ACC112 (cell line): Measurements from ENCODE around the gene MED9.

ENCODE experiments used
- H2AFZ ChIP-seq: fragments of 200-600 bp; sonication (generic); one replicate; pipeline ENCODE4 v1.6.0; 2017; ENCODE audit warnings: antibody characterized with exemption, low read length; ENCODE audit not compliant: unreplicated experiment
- H3K27ac ChIP-seq: fragments of 200-600 bp; sonication (generic); 2 replicates; pipeline ENCODE4 v1.5.1; 2014; ENCODE audit warnings: low read depth, mild to moderate bottlenecking, antibody characterized with exemption, low read length, moderate library complexity
- H3K27me3 ChIP-seq: fragments of 200-600 bp; sonication (generic); 2 replicates; pipeline ENCODE4 v1.6.1; 2014; ENCODE audit warnings: mild to moderate bottlenecking, antibody characterized with exemption, low read length, moderate library complexity, mixed read lengths; ENCODE audit not compliant: insufficient read depth
- H3K36me3 ChIP-seq: fragments of 200-600 bp; sonication (generic); 2 replicates; pipeline ENCODE4 v1.6.1; 2016; ENCODE audit warnings: mild to moderate bottlenecking, antibody characterized with exemption, low read length, moderate library complexity, mixed read lengths; ENCODE audit not compliant: insufficient read depth
- H3K4me1 ChIP-seq: fragments of 200-600 bp; sonication (generic); one replicate; pipeline ENCODE4 v1.6.1; 2016; ENCODE audit warnings: low read length, mixed read lengths; ENCODE audit not compliant: insufficient read depth, unreplicated experiment, control insufficient read depth
- H3K4me3 ChIP-seq: fragments of 200-600 bp; sonication (generic); 2 replicates; pipeline ENCODE4 v1.5.1; 2014; ENCODE audit warnings: mild to moderate bottlenecking, low read depth, low read length
- H3K79me2 ChIP-seq: fragments of 200-600 bp; sonication (generic); one replicate; pipeline ENCODE4 v1.6.0; 2016; ENCODE audit warnings: low read length; ENCODE audit not compliant: control insufficient read depth, unreplicated experiment, insufficient read depth

The MED9 gene

DNA sequence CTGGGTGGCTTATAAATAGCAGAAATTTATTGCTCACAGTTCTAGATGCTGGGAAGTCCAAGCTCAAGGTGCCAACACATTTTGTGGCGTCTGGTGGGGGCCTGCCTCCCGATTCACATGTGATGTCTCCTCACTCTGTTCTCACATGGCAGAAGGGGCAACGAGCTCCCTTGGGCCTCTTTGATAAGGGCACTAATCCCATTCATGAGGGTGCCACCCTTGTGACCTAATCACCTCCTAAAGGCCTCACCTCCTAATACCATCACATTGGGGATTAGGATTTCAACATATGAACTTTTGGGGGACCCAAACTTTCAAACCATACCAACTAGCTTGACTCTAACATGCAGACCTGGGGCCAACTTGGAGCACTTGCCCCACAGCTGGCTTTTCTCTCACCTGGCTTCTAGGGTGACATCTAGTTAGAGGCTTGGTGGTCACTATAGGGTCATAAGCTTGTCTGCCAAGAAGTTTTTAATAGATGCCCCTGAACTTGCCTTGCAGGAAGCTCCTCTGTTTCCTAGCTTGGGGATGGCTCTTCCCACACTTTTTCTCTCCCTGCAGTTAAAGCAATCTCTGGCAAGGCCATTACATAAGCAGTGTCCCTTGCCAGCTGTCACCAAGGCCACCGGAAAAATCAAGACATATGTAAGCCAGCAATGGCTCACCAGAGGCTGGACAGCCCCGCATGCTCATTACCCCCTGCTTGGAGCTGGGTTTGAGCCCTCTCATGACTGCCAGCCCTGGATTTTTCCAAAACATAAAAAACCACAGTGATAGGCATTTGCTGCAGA, 8.4 kb upstream of the MED9 start:
- no peak overlapping the region for H3K27ac ChIP-seq
- H3K27me3 ChIP-seq: peaks cover 24% of the 10 kb centered on the region
- no peaks in the 10 kb centered on the region for H3K36me3 ChIP-seq
- no peak overlapping the region for H3K4me3 ChIP-seq
- peaks cover 11% of the 10 kb centered on the region for H3K4me1 ChIP-seq
- no peaks in the 10 kb centered on the region for H3K79me2 ChIP-seq
- no peak overlapping the region for H2AFZ ChIP-seq

- Histone ChIP-seq H3K79me2 (no peaks in the 10 kb centered on the region), H3K27ac (no peak overlapping the region), H3K4me3 (no peak overlapping the region), H3K27me3 (peaks cover 17% of the 10 kb centered on the region), H2AFZ (no peak overlapping the region), H3K4me1 (peaks cover 11% of the 10 kb centered on the region), H3K36me3 (no peaks in the 10 kb centered on the region)
Measured at GRCh38 chr17:17469358-17469757, 7.4 kb upstream of the MED9 start.

GRCh38 chr17:17469996-17470395, 6.8 kb upstream of the MED9 start:
- H2AFZ ChIP-seq: no peak overlapping the region
- H3K4me3 ChIP-seq: no peak overlapping the region
- H3K36me3 ChIP-seq: no peaks in the 10 kb centered on the region
- H3K27me3 ChIP-seq: peaks cover 11% of the 10 kb centered on the region
- H3K4me1 ChIP-seq: peaks cover 11% of the 10 kb centered on the region
- H3K79me2 ChIP-seq: no peaks in the 10 kb centered on the region
- H3K27ac ChIP-seq: no peak overlapping the region

DNA sequence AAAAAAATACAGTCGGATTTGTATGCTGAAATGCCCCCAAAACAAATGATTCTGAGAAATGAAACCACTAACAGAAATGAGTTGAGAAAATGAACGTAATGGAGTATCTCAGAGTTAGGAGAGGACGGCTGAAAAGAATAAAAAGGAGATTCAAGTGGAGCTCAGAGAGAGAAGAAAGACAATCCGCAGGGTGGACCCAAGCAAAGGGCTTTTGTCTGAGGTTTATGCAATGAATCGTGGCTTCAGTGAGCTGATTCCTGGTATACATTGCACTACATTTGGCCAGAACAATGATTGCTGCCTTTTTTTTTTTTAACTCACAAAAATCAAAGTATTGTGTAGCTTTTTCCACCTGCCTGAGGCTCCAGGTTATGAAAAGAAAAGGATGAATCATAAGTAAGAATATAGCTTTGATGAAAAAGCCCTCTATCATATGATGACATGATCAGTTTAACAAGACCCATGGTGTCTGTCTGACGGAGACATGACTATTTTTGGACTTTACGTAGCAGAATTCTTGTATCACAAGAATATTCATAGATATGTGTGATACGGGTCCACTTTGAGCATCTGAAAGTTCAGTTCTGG, 4.4 kb upstream of the MED9 start:
- no peak overlapping the region for H3K27ac ChIP-seq
- H3K36me3 ChIP-seq: no peaks in the 10 kb centered on the region
- H3K79me2 ChIP-seq: peaks cover 6% of the 10 kb centered on the region
- peak overlapping the region; percentile 44; the same call in 1 of the 2 replicates for H3K4me3 ChIP-seq
- H2AFZ ChIP-seq: peak overlapping the region; percentile 75
- H3K4me1 ChIP-seq: peaks cover 11% of the 10 kb centered on the region
- peaks cover 4% of the 10 kb centered on the region for H3K27me3 ChIP-seq

- no peak overlapping the region for H3K27ac ChIP-seq
- H3K4me1 ChIP-seq: peaks cover 16% of the 10 kb centered on the region
- H3K79me2 ChIP-seq: peaks cover 25% of the 10 kb centered on the region
- H3K36me3 ChIP-seq: no peaks in the 10 kb centered on the region
- H3K4me3 ChIP-seq: no peak overlapping the region
- peaks cover 4% of the 10 kb centered on the region for H3K27me3 ChIP-seq
- H2AFZ ChIP-seq: no peak overlapping the region
Measured at GRCh38 chr17:17474341-17474740, 2.5 kb upstream of the MED9 start.

GRCh38 chr17:17479209-17479608, 2.4 kb downstream of the MED9 start:
- Histone ChIP-seq H2AFZ (no peak overlapping the region), H3K36me3 (no peaks in the 10 kb centered on the region), H3K27me3 (no peaks in the 10 kb centered on the region), H3K27ac (no peak overlapping the region), H3K4me1 (peaks cover 15% of the 10 kb centered on the region), H3K79me2 (peaks cover 71% of the 10 kb centered on the region), H3K4me3 (no peak overlapping the region)

DNA sequence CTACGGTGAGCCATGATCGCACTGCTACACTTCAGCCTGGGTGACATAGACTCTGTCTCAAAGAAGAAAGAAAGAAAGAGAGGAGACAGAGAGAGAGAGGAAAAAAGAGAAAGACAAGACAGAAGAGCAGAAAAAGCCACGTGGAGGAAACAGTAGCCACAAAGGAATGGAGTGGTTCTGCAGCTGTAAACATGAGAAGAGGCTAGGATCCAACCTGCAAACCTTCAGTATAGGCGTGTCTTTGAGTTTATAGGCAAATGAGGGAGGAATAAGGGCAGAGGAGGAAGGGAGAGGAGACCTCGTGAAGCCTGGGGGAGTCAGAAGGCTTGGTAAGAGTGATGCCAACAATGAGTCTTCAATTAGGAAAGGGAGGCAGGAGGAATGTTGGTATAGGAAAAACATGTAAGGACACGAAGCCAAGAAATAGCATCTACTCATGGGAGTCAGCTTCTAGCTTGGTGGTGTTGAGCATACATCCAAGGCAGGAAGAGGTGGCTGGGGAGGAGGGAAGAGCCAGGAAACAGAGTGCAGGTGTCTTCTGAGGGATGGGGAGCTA, 3.9 kb downstream of the MED9 start:
- H2AFZ ChIP-seq: no peak overlapping the region
- H3K4me3 ChIP-seq: no peak overlapping the region
- H3K36me3 ChIP-seq: no peaks in the 10 kb centered on the region
- H3K79me2 ChIP-seq: peaks cover 83% of the 10 kb centered on the region
- peaks cover 18% of the 10 kb centered on the region for H3K4me1 ChIP-seq
- no peaks in the 10 kb centered on the region for H3K27me3 ChIP-seq
- no peak overlapping the region for H3K27ac ChIP-seq

GRCh38 chr17:17481860-17482259, 5.1 kb downstream of the MED9 start:
- Histone ChIP-seq H3K36me3 (no peaks in the 10 kb centered on the region), H3K4me1 (peaks cover 18% of the 10 kb centered on the region), H3K27ac (no peak overlapping the region), H3K79me2 (peaks cover 84% of the 10 kb centered on the region), H2AFZ (no peak overlapping the region), H3K4me3 (no peak overlapping the region), H3K27me3 (no peaks in the 10 kb centered on the region)

- peaks cover 4% of the 10 kb centered on the region for H3K4me1 ChIP-seq
- no peak overlapping the region for H3K4me3 ChIP-seq
- H3K36me3 ChIP-seq: 0 out of 2 replicates have a peak, but pooled peaks cover 8% of the 10 kb centered on the region
- H3K27ac ChIP-seq: no peak overlapping the region; the same call in 1 of the 2 replicates
- H2AFZ ChIP-seq: no peak overlapping the region
- no peaks in the 10 kb centered on the region for H3K27me3 ChIP-seq
- H3K79me2 ChIP-seq: peaks cover 58% of the 10 kb centered on the region
Measured at GRCh38 chr17:17484451-17484899, 7.7 kb downstream of the MED9 start.

GRCh38 chr17:17485420-17485819, 8.6 kb downstream of the MED9 start:
- Histone ChIP-seq H3K79me2 (peaks cover 49% of the 10 kb centered on the region), H3K4me1 (peaks cover 4% of the 10 kb centered on the region), H3K27ac (no peak overlapping the region), H3K4me3 (no peak overlapping the region), H3K27me3 (no peaks in the 10 kb centered on the region), H2AFZ (no peak overlapping the region), H3K36me3 (0 out of 2 replicates have a peak, but pooled peaks cover 8% of the 10 kb centered on the region)
